ENCODE results near the gene MALRD1.

MALRD1 gene

GRCh38 chr10:19426034-19426433, 377.4 kb downstream of the MALRD1 start:
- DNase-seq, result no peak
- no peaks in the 10 kb centered on the region for H3K27me3 ChIP-seq (replicated peaks in 2 of 5; ENCODE audit: control insufficient read depth in 4 of 5, insufficient read depth in 5 of 5, low read length in 4 of 5)
- ChIA-PET CTCF (no interaction called here), POLR2A (no interaction called here)
- no peaks in the 10 kb centered on the region for H3K4me1 ChIP-seq (ENCODE audit: control extremely low read depth in 1 of 4, control insufficient read depth in 4 of 4, insufficient read depth in 4 of 4, low read length in 3 of 4)
- no peak overlapping the region for H3K4me3 ChIP-seq (ENCODE audit: control insufficient read depth in 1 of 7, extremely low read depth in 1 of 7, insufficient read depth in 4 of 7, low read depth in 2 of 7, low read length in 6 of 7)
- H3K9me3 ChIP-seq (ENCODE audit: control extremely low read depth in 1 of 5, control insufficient read depth in 4 of 5, insufficient read depth in 2 of 5, low read depth in 1 of 5, low read length in 4 of 5), result no peaks in the 10 kb centered on the region
- no peak overlapping the region for H3K27ac ChIP-seq (ENCODE audit: insufficient read depth in 1 of 2, low read depth in 1 of 2, low read length in 2 of 2, poor library complexity in 1 of 2, severe bottlenecking in 2 of 2)
- no peaks in the 10 kb centered on the region for H3K36me3 ChIP-seq (ENCODE audit: control insufficient read depth in 4 of 4, insufficient read depth in 4 of 4, low read length in 3 of 4)

- 100% methylated on average over 3 of the region's 5 CpGs for WGBS (ENCODE audit: insufficient coverage)
- H3K9me3 ChIP-seq (ENCODE audit: control extremely low read depth in 1 of 5, control insufficient read depth in 4 of 5, insufficient read depth in 2 of 5, low read depth in 1 of 5, low read length in 4 of 5), result no peaks in the 10 kb centered on the region
- no peaks in the 10 kb centered on the region for H3K36me3 ChIP-seq (ENCODE audit: control insufficient read depth in 4 of 4, insufficient read depth in 4 of 4, low read length in 3 of 4)
- no peak overlapping the region for H3K27ac ChIP-seq (ENCODE audit: insufficient read depth in 1 of 2, low read depth in 1 of 2, low read length in 2 of 2, poor library complexity in 1 of 2, severe bottlenecking in 2 of 2)
- no peaks in the 10 kb centered on the region for H3K27me3 ChIP-seq (replicated peaks in 2 of 5; ENCODE audit: control insufficient read depth in 4 of 5, insufficient read depth in 5 of 5, low read length in 4 of 5)
- H3K4me1 ChIP-seq (ENCODE audit: control extremely low read depth in 1 of 4, control insufficient read depth in 4 of 4, insufficient read depth in 4 of 4, low read length in 3 of 4), result no peaks in the 10 kb centered on the region
- POLR2A ChIA-PET, result no interaction called here
- CTCF ChIA-PET, result no interaction called here
- DNase-seq, result no peak
- H3K4me3 ChIP-seq (ENCODE audit: control insufficient read depth in 1 of 7, extremely low read depth in 1 of 7, insufficient read depth in 4 of 7, low read depth in 2 of 7, low read length in 6 of 7), result no peak overlapping the region
Observed at GRCh38 chr10:19431622-19432351, 383.2 kb downstream of the MALRD1 start.

- POLR2A ChIA-PET, result no interaction called here
- Histone ChIP-seq H3K4me3 (ENCODE audit: control insufficient read depth in 1 of 7, extremely low read depth in 1 of 7, insufficient read depth in 4 of 7, low read depth in 2 of 7, low read length in 6 of 7) (no peak overlapping the region), H3K36me3 (ENCODE audit: control insufficient read depth in 4 of 4, insufficient read depth in 4 of 4, low read length in 3 of 4) (no peaks in the 10 kb centered on the region), H3K9me3 (ENCODE audit: control extremely low read depth in 1 of 5, control insufficient read depth in 4 of 5, insufficient read depth in 2 of 5, low read depth in 1 of 5, low read length in 4 of 5) (peaks cover 0 to 2% (median 0%) of the 10 kb centered on the region in 5 experiments), H3K27me3 (replicated peaks in 2 of 5; ENCODE audit: control insufficient read depth in 4 of 5, insufficient read depth in 5 of 5, low read length in 4 of 5) (peaks cover 0 to 1% (median 0%) of the 10 kb centered on the region in 5 experiments), H3K27ac (ENCODE audit: insufficient read depth in 1 of 2, low read depth in 1 of 2, low read length in 2 of 2, poor library complexity in 1 of 2, severe bottlenecking in 2 of 2) (no peak overlapping the region), H3K4me1 (ENCODE audit: control extremely low read depth in 1 of 4, control insufficient read depth in 4 of 4, insufficient read depth in 4 of 4, low read length in 3 of 4) (no peaks in the 10 kb centered on the region)
- CTCF ChIA-PET, result no interaction called here
- no CpG with 5 or more reads among the region's 2 CpGs for WGBS (ENCODE audit: insufficient coverage)
- DNase-seq, result no peak
Observed at GRCh38 chr10:19449860-19450259, 401.3 kb downstream of the MALRD1 start.

- no peak for DNase-seq
- no peak overlapping the region for H3K27ac ChIP-seq (ENCODE audit: insufficient read depth in 1 of 2, low read depth in 1 of 2, low read length in 2 of 2, poor library complexity in 1 of 2, severe bottlenecking in 2 of 2)
- ChIA-PET POLR2A (no interaction called here), CTCF (no interaction called here)
- H3K4me3 ChIP-seq (ENCODE audit: control insufficient read depth in 1 of 7, extremely low read depth in 1 of 7, insufficient read depth in 4 of 7, low read depth in 2 of 7, low read length in 6 of 7), result no peak overlapping the region
- WGBS (ENCODE audit: insufficient coverage), result no CpG with 5 or more reads among the region's 3 CpGs
- H3K4me1 ChIP-seq (ENCODE audit: control extremely low read depth in 1 of 4, control insufficient read depth in 4 of 4, insufficient read depth in 4 of 4, low read length in 3 of 4), result no peaks in the 10 kb centered on the region
- peaks cover 0 to 1% (median 0%) of the 10 kb centered on the region in 5 experiments for H3K27me3 ChIP-seq (replicated peaks in 2 of 5; ENCODE audit: control insufficient read depth in 4 of 5, insufficient read depth in 5 of 5, low read length in 4 of 5)
- no peaks in the 10 kb centered on the region for H3K9me3 ChIP-seq (ENCODE audit: control extremely low read depth in 1 of 5, control insufficient read depth in 4 of 5, insufficient read depth in 2 of 5, low read depth in 1 of 5, low read length in 4 of 5)
- no peaks in the 10 kb centered on the region for H3K36me3 ChIP-seq (ENCODE audit: control insufficient read depth in 4 of 4, insufficient read depth in 4 of 4, low read length in 3 of 4)
Observed at GRCh38 chr10:19451356-19451755, 402.8 kb downstream of the MALRD1 start.

GRCh38 chr10:19451937-19452336, 403.3 kb downstream of the MALRD1 start:
- no peak overlapping the region for H3K4me3 ChIP-seq (ENCODE audit: control insufficient read depth in 1 of 7, extremely low read depth in 1 of 7, insufficient read depth in 4 of 7, low read depth in 2 of 7, low read length in 6 of 7)
- CTCF ChIA-PET, result no interaction called here
- H3K27me3 ChIP-seq (replicated peaks in 2 of 5; ENCODE audit: control insufficient read depth in 4 of 5, insufficient read depth in 5 of 5, low read length in 4 of 5), result peaks cover 0 to 1% (median 0%) of the 10 kb centered on the region in 5 experiments
- H3K27ac ChIP-seq (ENCODE audit: insufficient read depth in 1 of 2, low read depth in 1 of 2, low read length in 2 of 2, poor library complexity in 1 of 2, severe bottlenecking in 2 of 2), result no peak overlapping the region
- H3K4me1 ChIP-seq (ENCODE audit: control extremely low read depth in 1 of 4, control insufficient read depth in 4 of 4, insufficient read depth in 4 of 4, low read length in 3 of 4), result no peaks in the 10 kb centered on the region
- no CpG with 5 or more reads among the region's 2 CpGs for WGBS (ENCODE audit: insufficient coverage)
- H3K36me3 ChIP-seq (ENCODE audit: control insufficient read depth in 4 of 4, insufficient read depth in 4 of 4, low read length in 3 of 4), result no peaks in the 10 kb centered on the region
- POLR2A ChIA-PET, result no interaction called here
- no peak for DNase-seq
- no peaks in the 10 kb centered on the region for H3K9me3 ChIP-seq (ENCODE audit: control extremely low read depth in 1 of 5, control insufficient read depth in 4 of 5, insufficient read depth in 2 of 5, low read depth in 1 of 5, low read length in 4 of 5)

- no peaks in the 10 kb centered on the region for H3K4me1 ChIP-seq (ENCODE audit: control extremely low read depth in 1 of 4, control insufficient read depth in 4 of 4, insufficient read depth in 4 of 4, low read length in 3 of 4)
- no peaks in the 10 kb centered on the region for H3K36me3 ChIP-seq (ENCODE audit: control insufficient read depth in 4 of 4, insufficient read depth in 4 of 4, low read length in 3 of 4)
- H3K4me3 ChIP-seq (ENCODE audit: control insufficient read depth in 1 of 7, extremely low read depth in 1 of 7, insufficient read depth in 4 of 7, low read depth in 2 of 7, low read length in 6 of 7), result no peak overlapping the region
- no peak overlapping the region for H3K27ac ChIP-seq (ENCODE audit: insufficient read depth in 1 of 2, low read depth in 1 of 2, low read length in 2 of 2, poor library complexity in 1 of 2, severe bottlenecking in 2 of 2)
- ChIA-PET CTCF (interaction anchor here (0.6 kb wide), 2 partner anchors 8 to 192 kb away, joined by 3 read pairs; no protein-coding TSS in a partner anchor), POLR2A (no interaction called here)
- no peaks in the 10 kb centered on the region for H3K9me3 ChIP-seq (ENCODE audit: control extremely low read depth in 1 of 5, control insufficient read depth in 4 of 5, insufficient read depth in 2 of 5, low read depth in 1 of 5, low read length in 4 of 5)
- H3K27me3 ChIP-seq (replicated peaks in 2 of 5; ENCODE audit: control insufficient read depth in 4 of 5, insufficient read depth in 5 of 5, low read length in 4 of 5), result peaks cover 0 to 1% (median 0%) of the 10 kb centered on the region in 5 experiments
- no peak for DNase-seq
Observed at GRCh38 chr10:19453967-19454366, 405.4 kb downstream of the MALRD1 start.

- ChIA-PET POLR2A (no interaction called here), CTCF (no interaction called here)
- DNase-seq, result no peak
- H3K9me3 ChIP-seq (ENCODE audit: control extremely low read depth in 1 of 5, control insufficient read depth in 4 of 5, insufficient read depth in 2 of 5, low read depth in 1 of 5, low read length in 4 of 5), result no peaks in the 10 kb centered on the region
- no peak overlapping the region for H3K4me3 ChIP-seq (ENCODE audit: control insufficient read depth in 1 of 7, extremely low read depth in 1 of 7, insufficient read depth in 4 of 7, low read depth in 2 of 7, low read length in 6 of 7)
- H3K27me3 ChIP-seq (replicated peaks in 2 of 5; ENCODE audit: control insufficient read depth in 4 of 5, insufficient read depth in 5 of 5, low read length in 4 of 5), result no peaks in the 10 kb centered on the region
- 96% methylated on average over 5 of the region's 5 CpGs for WGBS (ENCODE audit: insufficient coverage)
- no peak overlapping the region for H3K27ac ChIP-seq (ENCODE audit: insufficient read depth in 1 of 2, low read depth in 1 of 2, low read length in 2 of 2, poor library complexity in 1 of 2, severe bottlenecking in 2 of 2)
- H3K4me1 ChIP-seq (ENCODE audit: control extremely low read depth in 1 of 4, control insufficient read depth in 4 of 4, insufficient read depth in 4 of 4, low read length in 3 of 4), result no peaks in the 10 kb centered on the region
- H3K36me3 ChIP-seq (ENCODE audit: control insufficient read depth in 4 of 4, insufficient read depth in 4 of 4, low read length in 3 of 4), result no peaks in the 10 kb centered on the region
Observed at GRCh38 chr10:19461588-19461987, 413.0 kb downstream of the MALRD1 start.
